Activated B cell treated with CpG ODN at 0.5 μM for 24 hours (primary cell): ENCODE data around the gene KRT23. TPM values are rescaled to one million over a fixed set of nuclear protein-coding genes. Genes with fewer than 3 reads are reported as not detected.

Experiments used
- ATAC-seq: fragments of 200-7000 bp; cut with Tn5 transposase; one replicate; pipeline ENCODE4 v1.10.0; 2021; ENCODE audit warnings: low read depth, mild to moderate bottlenecking, moderate library complexity
- CTCF ChIA-PET: fragments of 350-600 bp; sonication (Branson Sonifier 250); formaldehyde crosslinking; loops from one replicate; lab custom pipeline; 2021; ENCODE audit warnings: antibody characterized with exemption; lab: Charles Lee
- POLR2A ChIA-PET: fragments of 350-600 bp; sonication (Branson Sonifier 250); formaldehyde crosslinking; loops from one replicate; lab custom pipeline; 2021; ENCODE audit warnings: antibody characterized with exemption; lab: Charles Lee
- DNase-seq: peaks from one replicate; pipeline ENCODE4 v3.0.0; 2022
- H3K27ac Mint-ChIP-seq: one replicate; pipeline ENCODE4 v1.8.0; 2020; ENCODE audit warnings: mixed read lengths
- H3K27me3 Mint-ChIP-seq: one replicate; pipeline ENCODE4 v1.8.0; 2021; ENCODE audit warnings: mixed read lengths
- H3K36me3 Mint-ChIP-seq: one replicate; pipeline ENCODE4 v1.8.0; 2021; ENCODE audit warnings: low read depth, mixed read lengths
- H3K4me1 Mint-ChIP-seq: one replicate; pipeline ENCODE4 v1.8.0; 2021; ENCODE audit warnings: mixed read lengths
- H3K4me3 Mint-ChIP-seq: one replicate; pipeline ENCODE4 v1.8.0; 2020; ENCODE audit warnings: mild to moderate bottlenecking, mixed read lengths
- H3K9me3 Mint-ChIP-seq: one replicate; pipeline ENCODE4 v1.8.0; 2020; ENCODE audit warnings: mixed read lengths
- intact Hi-C: fragments of 100-400 bp; cut with micrococcal nuclease; formaldehyde crosslinking; loops from one replicate; pipeline ENCODE4 v1.15.1; 2024
- total RNA-seq: library from RNA; stranded (reverse); gene quantifications from 2 replicates; pipeline ENCODE4 v1.2.3, GENCODE V29; 2022
- TF ChIP-seq, protein P1 (sequence below): fragments of 200-600 bp; IDR thresholded peaks from one replicate; pipeline ENCODE4 v1.8.0; 2022; ENCODE audit warnings: antibody characterized with exemption, mild to moderate bottlenecking

The KRT23 gene
- total RNA-seq, 1 donor from 2014 or later = not detected

DNA sequence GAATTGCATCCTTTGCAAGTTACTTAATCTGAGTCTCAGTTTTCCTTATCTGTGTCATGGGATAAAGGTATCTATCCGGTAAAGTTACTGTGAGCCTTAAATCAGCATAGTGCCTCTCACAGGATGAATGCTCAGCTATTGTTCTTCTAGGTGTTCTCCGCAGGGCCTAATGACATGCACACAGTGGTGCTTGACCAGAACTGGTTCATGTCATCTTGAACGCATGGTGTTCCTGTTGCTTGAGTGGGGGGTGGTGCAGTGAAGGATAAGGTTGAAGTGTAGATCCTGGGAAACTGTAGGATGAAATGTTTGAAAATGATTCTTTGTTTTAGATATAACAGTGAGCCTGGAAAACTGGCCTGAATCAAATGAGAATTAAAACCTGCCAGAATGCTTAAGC, 42.7 kb upstream of the KRT23 start:
- H3K27ac Mint-ChIP-seq = no peak overlapping the region
- CTCF ChIA-PET = no interaction called here
- no peaks in the 10 kb centered on the region for H3K36me3 Mint-ChIP-seq

DNA sequence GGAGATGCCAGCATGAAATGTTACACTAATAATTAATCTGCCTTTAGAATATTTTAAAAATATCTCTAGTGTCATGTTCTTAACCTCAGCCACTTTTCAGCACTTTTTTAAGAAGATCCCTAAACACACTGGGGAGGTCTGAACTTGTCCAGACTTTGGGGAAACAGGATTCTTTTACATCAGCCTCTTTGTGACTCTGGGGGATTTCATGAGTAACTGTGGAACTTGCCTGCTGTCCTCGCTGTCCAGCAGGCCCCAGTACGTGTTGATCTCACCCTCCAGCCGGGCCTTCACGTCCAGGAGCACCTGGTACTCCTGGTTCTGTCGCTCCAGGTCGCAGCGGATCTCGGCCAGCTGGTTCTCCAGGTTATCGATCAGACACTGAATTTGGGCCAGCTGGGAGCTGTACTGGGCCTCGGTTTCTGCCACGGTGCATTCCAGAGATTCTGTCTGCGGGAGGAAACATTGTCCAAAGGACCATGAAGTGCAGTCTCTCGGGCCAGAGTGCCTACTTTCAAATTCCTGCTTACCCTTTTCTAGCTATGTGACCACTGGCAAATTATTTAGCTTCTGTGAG, 41.2 kb upstream of the KRT23 start:
- Mint-ChIP-seq H3K9me3 (no peaks in the 10 kb centered on the region), H3K4me3 (no peak overlapping the region), H3K4me1 (no peaks in the 10 kb centered on the region), H3K27me3 (peaks cover 25% of the 10 kb centered on the region), H3K36me3 (no peaks in the 10 kb centered on the region), H3K27ac (no peak overlapping the region)
- DNase-seq = no peak
- intact Hi-C loops = no loop called here
- ChIA-PET POLR2A (no interaction called here), CTCF (no interaction called here)
- TF ChIP-seq, protein P1, sequence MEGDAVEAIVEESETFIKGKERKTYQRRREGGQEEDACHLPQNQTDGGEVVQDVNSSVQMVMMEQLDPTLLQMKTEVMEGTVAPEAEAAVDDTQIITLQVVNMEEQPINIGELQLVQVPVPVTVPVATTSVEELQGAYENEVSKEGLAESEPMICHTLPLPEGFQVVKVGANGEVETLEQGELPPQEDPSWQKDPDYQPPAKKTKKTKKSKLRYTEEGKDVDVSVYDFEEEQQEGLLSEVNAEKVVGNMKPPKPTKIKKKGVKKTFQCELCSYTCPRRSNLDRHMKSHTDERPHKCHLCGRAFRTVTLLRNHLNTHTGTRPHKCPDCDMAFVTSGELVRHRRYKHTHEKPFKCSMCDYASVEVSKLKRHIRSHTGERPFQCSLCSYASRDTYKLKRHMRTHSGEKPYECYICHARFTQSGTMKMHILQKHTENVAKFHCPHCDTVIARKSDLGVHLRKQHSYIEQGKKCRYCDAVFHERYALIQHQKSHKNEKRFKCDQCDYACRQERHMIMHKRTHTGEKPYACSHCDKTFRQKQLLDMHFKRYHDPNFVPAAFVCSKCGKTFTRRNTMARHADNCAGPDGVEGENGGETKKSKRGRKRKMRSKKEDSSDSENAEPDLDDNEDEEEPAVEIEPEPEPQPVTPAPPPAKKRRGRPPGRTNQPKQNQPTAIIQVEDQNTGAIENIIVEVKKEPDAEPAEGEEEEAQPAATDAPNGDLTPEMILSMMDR = no peak
- ATAC-seq = no peak

More for the DNA sequence above, 42.7 kb upstream of the KRT23 start:
- no peak for ATAC-seq
- TF ChIP-seq, protein P1 = no peak
- Mint-ChIP-seq H3K4me1 (no peaks in the 10 kb centered on the region), H3K4me3 (no peak overlapping the region), H3K9me3 (no peaks in the 10 kb centered on the region), H3K27me3 (peaks cover 31% of the 10 kb centered on the region)
- no peak for DNase-seq
- POLR2A ChIA-PET = no interaction called here
- intact Hi-C loops = no loop called here

DNA sequence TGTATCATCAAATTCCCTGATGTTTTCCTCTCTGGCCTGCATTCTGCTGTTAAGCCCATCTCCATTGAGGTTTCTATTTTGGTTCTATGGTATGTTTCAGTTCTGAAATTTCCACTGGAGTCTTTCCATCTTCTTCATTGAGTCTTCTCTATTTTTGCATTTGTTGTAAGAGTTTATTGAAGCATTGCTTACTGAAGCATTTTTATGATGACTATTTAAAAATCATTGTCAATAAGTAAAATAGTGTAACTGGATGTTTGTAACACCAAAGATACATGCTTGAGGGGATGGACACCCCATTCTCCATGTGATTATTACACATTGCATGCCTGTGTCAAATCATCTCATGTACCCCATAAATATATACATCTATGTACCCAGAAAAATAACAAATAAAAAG, 38.1 kb upstream of the KRT23 start:
- H3K27ac Mint-ChIP-seq = no peak overlapping the region
- H3K9me3 Mint-ChIP-seq = no peaks in the 10 kb centered on the region
- H3K36me3 Mint-ChIP-seq = no peaks in the 10 kb centered on the region
- DNase-seq = no peak
- ChIA-PET POLR2A (no interaction called here), CTCF (no interaction called here)
- H3K4me1 Mint-ChIP-seq = no peaks in the 10 kb centered on the region
- intact Hi-C loops = no loop called here
- ATAC-seq = no peak
- H3K27me3 Mint-ChIP-seq = peaks cover 25% of the 10 kb centered on the region
- H3K4me3 Mint-ChIP-seq = no peak overlapping the region
- TF ChIP-seq, protein P1 = no peak

DNA sequence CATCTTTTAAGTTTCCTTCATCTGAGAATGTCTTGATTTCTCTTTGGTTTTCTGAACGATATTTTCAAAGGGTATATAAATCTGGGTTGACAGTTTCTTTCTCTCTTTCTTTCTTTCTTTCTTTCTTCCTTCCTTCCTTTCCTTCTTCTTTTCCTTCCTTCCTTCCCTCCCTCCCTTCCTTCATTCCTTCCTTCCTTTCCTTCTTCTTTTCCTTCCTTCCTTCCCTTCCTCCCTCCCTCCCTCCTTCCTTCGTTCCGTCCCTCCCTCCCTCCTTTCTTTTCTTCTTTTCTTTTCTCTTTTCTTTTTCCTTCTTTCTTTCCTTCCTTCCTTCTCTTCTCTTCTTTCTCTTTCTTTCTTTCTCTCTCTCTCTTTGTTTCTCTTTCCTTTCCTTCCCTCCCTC, 36.9 kb upstream of the KRT23 start:
- DNase-seq (no peak), ATAC-seq (no peak)
- no peak overlapping the region for H3K27ac Mint-ChIP-seq
- no peaks in the 10 kb centered on the region for H3K4me1 Mint-ChIP-seq
- intact Hi-C loops = no loop called here
- no peak overlapping the region for H3K4me3 Mint-ChIP-seq
- no peaks in the 10 kb centered on the region for H3K36me3 Mint-ChIP-seq
- H3K27me3 Mint-ChIP-seq = peaks cover 22% of the 10 kb centered on the region
- ChIA-PET CTCF (no interaction called here), POLR2A (interaction anchor here (1.0 kb wide), 1 partner anchor 519 kb away, joined by 3 read pairs; no protein-coding TSS in a partner anchor)
- TF ChIP-seq, protein P1 = no peak
- no peaks in the 10 kb centered on the region for H3K9me3 Mint-ChIP-seq

DNA sequence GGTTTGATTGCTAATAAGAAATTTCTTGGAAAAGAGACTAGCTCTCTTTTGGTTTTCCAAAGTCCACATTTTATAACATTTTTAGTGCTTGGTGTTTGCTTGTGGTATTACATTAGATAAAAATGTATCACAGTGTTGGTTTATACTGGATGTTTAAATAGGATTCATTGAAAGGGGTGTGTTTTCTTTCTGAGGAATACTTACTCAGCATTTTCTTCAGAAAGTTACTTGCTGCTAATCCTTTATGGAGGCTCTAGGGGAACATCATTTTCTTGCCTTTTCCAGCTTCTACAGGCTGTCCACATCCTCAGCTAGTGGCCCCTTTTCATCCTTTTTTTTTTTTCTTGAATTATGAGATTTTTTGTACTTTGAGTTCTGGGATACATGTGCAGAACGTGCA, 30.1 kb upstream of the KRT23 start:
- TF ChIP-seq, protein P1 = no peak
- H3K27me3 Mint-ChIP-seq = peaks cover 19% of the 10 kb centered on the region
- ChIA-PET POLR2A (no interaction called here), CTCF (no interaction called here)
- H3K27ac Mint-ChIP-seq = no peak overlapping the region
- DNase-seq (no peak), ATAC-seq (no peak)
- H3K4me1 Mint-ChIP-seq = no peaks in the 10 kb centered on the region
- H3K9me3 Mint-ChIP-seq = no peaks in the 10 kb centered on the region
- H3K36me3 Mint-ChIP-seq = no peaks in the 10 kb centered on the region
- intact Hi-C loops = no loop called here
- H3K4me3 Mint-ChIP-seq = no peak overlapping the region
